Gastrocnemius medialis (tissue), 4 donors: ENCODE measurements around the gene LCAT. TPM values are rescaled to one million over a fixed set of nuclear protein-coding genes. Genes with fewer than 3 reads are reported as not detected.
"Not testable (repeated sequence)": the region's sequence is repeated elsewhere in the genome, so short reads cannot be mapped to it uniquely, and the experiment has no call there.

Experiments
- ATAC-seq, 2 donors: fragments of 150-250 bp; one replicate each; pipeline ENCODE4 v1.9.1; 2016
- DNase-seq, 2 donors: peaks; one replicate each; pipeline ENCODE4 v3.0.0-alpha.2; 2019
- H3K27ac ChIP-seq, 4 donors: fragments of 200-600 bp; sonication (generic); 1 replicate in 1 of 4; 2 replicates in 3 of 4; pipeline ENCODE4 v1.5.1; 2016 to 2018; ENCODE audit warnings: mild to moderate bottlenecking in 2 of 4, moderate library complexity in 1 of 4
- H3K27me3 ChIP-seq, 3 donors: fragments of 200-600 bp; sonication (generic) in 2 of 3; 1 replicate in 1 of 3; 2 replicates in 2 of 3; pipeline versions ENCODE4 v1.5.1 to v1.6.0; 2016 to 2019; ENCODE audit warnings: mild to moderate bottlenecking in 1 of 3, moderate library complexity in 1 of 3
- H3K36me3 ChIP-seq, 2 donors: fragments of 200-600 bp; sonication (generic) in 1 of 2; one replicate each; pipeline ENCODE4 v1.5.1; 2017 to 2018
- H3K4me1 ChIP-seq, 2 donors: fragments of 200-600 bp; sonication (generic) in 1 of 2; one replicate each; pipeline ENCODE4 v1.5.1; 2016 to 2017; ENCODE audit warnings: mild to moderate bottlenecking in 2 of 2
- H3K4me3 ChIP-seq, 4 donors: fragments of 200-600 bp; sonication (generic) in 3 of 4; 1 replicate in 1 of 4; 2 replicates in 3 of 4; pipeline ENCODE4 v1.5.1; 2016 to 2019; ENCODE audit warnings: mild to moderate bottlenecking in 2 of 4
- H3K9me3 ChIP-seq, 3 donors: fragments of 200-600 bp; sonication (generic) in 2 of 3; 1 replicate in 1 of 3; 2 replicates in 2 of 3; pipeline ENCODE4 v1.5.1; 2016 to 2019
- POLR2A ChIP-seq, 2 donors: fragments of 450-650 bp; IDR thresholded peaks; one replicate each; pipeline ENCODE4 v1.6.1; 2017; ENCODE audit warnings: antibody characterized with exemption in 2 of 2, mild to moderate bottlenecking in 2 of 2, moderate library complexity in 2 of 2
- in situ Hi-C, 4 donors: fragments of 200-750 bp; cut with MboI; loops; one replicate each; pipeline versions ENCODE4 v1.15.0 to v1.8.0; 2017; ENCODE audit warnings: low sequenced_read_pairs in 4 of 4
- intact Hi-C: fragments of 100-400 bp; cut with DNase I; formaldehyde crosslinking; loops from one replicate; pipeline ENCODE4 v1.15.1; 2023; ENCODE audit warnings: low total_unique reads
- total RNA-seq, 4 donors: library from RNA; depleted of rRNA; stranded (reverse); fragments of >200 nt; gene quantifications; one replicate each; pipeline versions ENCODE4 v1.1.0 to v1.2.3, GENCODE V29; 2016
- TF ChIP-seq, protein P1 (sequence below), 5 experiments: fragments of 450-650 bp in 3 of 5; fragments of 200-600 bp in 2 of 5; sonication (generic) in 2 of 5; IDR thresholded peaks in 4 of 5; conservative IDR thresholded peaks in 1 of 5; 1 replicate in 4 of 5; 2 replicates in 1 of 5; pipeline ENCODE4 v1.5.1; 2016 to 2019; ENCODE audit warnings: antibody characterized with exemption in 5 of 5, mild to moderate bottlenecking in 3 of 5, moderate library complexity in 3 of 5

LCAT gene
- total RNA-seq, 4 donors from 2014 or later: 2.5 to 18.7 (median 3.5) TPM

DNA sequence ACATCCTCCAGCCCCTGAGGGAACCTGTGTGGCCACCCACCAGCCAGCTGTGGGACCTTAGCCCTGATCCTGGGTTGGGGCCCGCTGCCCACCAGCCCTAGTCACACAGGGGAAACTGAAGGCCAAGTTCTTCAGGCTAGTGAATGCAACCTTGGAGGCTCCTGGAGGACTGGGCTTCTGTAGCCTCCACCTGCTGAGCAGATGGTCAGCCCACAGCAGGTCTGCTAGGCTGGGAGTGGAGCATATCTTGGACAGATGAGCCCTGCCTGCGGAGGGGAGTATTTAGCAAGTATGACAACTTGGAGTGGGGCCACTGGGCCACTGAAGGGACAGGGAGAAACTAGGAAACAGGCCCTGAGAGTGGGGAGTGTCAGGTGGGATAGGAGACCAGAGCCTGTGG is 32.3 kb upstream of the LCAT start:
- Histone ChIP-seq H3K27me3 (no peaks in the 10 kb centered on the region), H3K27ac (no peak overlapping the region), H3K4me1 (no peaks in the 10 kb centered on the region), H3K9me3 (no peaks in the 10 kb centered on the region), H3K4me3 (no peak overlapping the region), H3K36me3 (no peaks in the 10 kb centered on the region)
- DNase-seq (no peak), ATAC-seq (no peak)
- TF ChIP-seq, protein P1, sequence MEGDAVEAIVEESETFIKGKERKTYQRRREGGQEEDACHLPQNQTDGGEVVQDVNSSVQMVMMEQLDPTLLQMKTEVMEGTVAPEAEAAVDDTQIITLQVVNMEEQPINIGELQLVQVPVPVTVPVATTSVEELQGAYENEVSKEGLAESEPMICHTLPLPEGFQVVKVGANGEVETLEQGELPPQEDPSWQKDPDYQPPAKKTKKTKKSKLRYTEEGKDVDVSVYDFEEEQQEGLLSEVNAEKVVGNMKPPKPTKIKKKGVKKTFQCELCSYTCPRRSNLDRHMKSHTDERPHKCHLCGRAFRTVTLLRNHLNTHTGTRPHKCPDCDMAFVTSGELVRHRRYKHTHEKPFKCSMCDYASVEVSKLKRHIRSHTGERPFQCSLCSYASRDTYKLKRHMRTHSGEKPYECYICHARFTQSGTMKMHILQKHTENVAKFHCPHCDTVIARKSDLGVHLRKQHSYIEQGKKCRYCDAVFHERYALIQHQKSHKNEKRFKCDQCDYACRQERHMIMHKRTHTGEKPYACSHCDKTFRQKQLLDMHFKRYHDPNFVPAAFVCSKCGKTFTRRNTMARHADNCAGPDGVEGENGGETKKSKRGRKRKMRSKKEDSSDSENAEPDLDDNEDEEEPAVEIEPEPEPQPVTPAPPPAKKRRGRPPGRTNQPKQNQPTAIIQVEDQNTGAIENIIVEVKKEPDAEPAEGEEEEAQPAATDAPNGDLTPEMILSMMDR (IDR thresholded peaks at IDR 0.05 in 4 of 5, conservative IDR thresholded peaks at IDR 0.05 in 1 of 5): no peak
- no peak for TF ChIP-seq POLR2A (IDR thresholded peaks at IDR 0.05)
- in situ Hi-C loops: no loop called here
- intact Hi-C loops: no loop called here

DNA sequence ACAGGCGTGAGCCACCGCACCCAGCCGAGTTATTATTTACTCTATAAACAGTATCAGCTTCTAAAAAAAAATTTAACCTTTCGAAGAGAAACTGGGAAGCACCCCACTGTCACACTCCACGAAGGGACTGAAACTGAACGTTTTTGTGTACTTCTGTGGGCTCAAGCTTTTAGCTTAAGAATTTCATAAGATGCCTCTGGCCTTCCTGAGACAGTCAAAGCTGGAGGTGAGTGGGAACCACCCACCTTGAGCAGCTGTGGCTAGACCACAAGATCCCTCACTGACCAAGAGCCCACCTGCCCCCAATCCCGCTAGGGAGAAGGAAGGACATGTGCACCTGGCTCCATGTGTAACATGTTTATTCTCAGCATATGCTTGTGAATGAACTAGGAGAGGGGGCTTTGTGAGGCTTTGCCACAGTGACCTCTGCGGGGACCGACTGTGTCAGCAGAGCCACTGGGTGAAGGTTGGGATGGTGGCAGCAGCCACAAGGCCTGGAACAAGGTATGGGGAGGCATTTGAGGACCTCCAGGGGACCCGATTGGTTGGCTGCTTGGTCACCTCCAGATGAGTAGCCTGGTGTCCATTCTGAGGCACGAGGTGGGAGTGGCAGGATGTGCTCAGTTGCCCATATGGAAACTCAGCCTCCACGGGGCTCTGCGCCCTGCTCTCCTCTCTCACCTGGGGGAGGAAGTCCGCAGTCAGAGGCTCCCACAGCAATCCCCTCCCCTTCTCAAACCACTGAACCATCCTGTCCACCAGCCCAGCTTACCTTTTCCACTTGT is 31.6 kb upstream of the LCAT start:
- ATAC-seq (no peak), DNase-seq (no peak)
- in situ Hi-C loops: no loop called here
- Histone ChIP-seq H3K4me3 (no peak overlapping the region), H3K27ac (no peak overlapping the region), H3K27me3 (no peaks in the 10 kb centered on the region), H3K36me3 (no peaks in the 10 kb centered on the region), H3K4me1 (no peaks in the 10 kb centered on the region), H3K9me3 (no peaks in the 10 kb centered on the region)
- TF ChIP-seq, protein P1 (IDR thresholded peaks at IDR 0.05 in 4 of 5, conservative IDR thresholded peaks at IDR 0.05 in 1 of 5): no peak
- TF ChIP-seq POLR2A (IDR thresholded peaks at IDR 0.05): no peak
- intact Hi-C loops: no loop called here

DNA sequence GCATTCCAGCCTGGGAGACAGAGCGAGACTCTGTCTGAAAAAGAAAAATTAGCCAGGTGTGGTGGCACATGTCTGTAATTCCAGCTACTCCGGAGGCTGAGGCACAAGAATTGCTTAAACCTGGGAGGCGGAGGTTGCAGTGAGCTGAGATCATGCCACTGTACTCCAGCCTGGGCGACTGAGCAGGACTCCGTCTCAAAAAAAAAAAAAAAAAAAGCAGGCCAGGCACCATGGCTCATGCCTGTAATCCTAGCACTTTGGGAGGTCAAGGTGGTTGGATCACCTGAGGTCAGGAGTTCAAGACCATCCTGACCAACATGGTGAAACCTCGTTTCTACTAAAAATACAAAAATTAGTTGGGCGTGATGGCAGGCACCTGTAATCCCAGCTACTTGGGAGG is 28.4 kb upstream of the LCAT start:
- H3K27me3 ChIP-seq, H3K36me3 ChIP-seq, ATAC-seq, H3K4me3 ChIP-seq, DNase-seq, H3K27ac ChIP-seq, intact Hi-C loops, in situ Hi-C loops, H3K9me3 ChIP-seq, H3K4me1 ChIP-seq: not testable (repeated sequence)

DNA sequence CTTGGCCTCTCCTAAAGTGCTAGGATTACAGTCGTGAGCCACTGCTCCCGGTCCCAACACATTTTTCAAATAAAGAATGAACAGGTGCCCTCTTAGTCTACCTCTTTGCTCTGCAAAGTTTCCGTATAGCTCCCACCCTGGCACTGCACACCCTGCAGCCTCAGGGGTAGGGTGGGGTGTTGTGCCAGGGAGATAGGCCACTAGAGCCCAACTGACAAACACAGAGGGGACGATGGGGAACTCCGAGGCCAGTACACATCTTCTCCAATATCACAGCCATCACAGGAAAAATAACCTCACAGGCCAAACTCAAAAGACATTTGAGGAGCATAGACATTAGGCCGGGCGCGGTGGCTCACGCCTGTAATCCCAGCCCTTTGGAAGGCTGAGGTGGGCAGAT is 27.2 kb upstream of the LCAT start:
- ATAC-seq (no peak), DNase-seq (no peak)
- no peak for TF ChIP-seq POLR2A (IDR thresholded peaks at IDR 0.05)
- TF ChIP-seq, protein P1 (IDR thresholded peaks at IDR 0.05 in 4 of 5, conservative IDR thresholded peaks at IDR 0.05 in 1 of 5): no peak
- no peak overlapping the region for H3K4me3 ChIP-seq
- intact Hi-C loops (no loop called here), in situ Hi-C loops (no loop called here)
- H3K27me3 ChIP-seq: no peaks in the 10 kb centered on the region
- no peak overlapping the region for H3K27ac ChIP-seq
- H3K36me3 ChIP-seq: no peaks in the 10 kb centered on the region
- H3K4me1 ChIP-seq: peaks cover 17 to 21% of the 10 kb centered on the region in 2 donors
- H3K9me3 ChIP-seq: no peaks in the 10 kb centered on the region

DNA sequence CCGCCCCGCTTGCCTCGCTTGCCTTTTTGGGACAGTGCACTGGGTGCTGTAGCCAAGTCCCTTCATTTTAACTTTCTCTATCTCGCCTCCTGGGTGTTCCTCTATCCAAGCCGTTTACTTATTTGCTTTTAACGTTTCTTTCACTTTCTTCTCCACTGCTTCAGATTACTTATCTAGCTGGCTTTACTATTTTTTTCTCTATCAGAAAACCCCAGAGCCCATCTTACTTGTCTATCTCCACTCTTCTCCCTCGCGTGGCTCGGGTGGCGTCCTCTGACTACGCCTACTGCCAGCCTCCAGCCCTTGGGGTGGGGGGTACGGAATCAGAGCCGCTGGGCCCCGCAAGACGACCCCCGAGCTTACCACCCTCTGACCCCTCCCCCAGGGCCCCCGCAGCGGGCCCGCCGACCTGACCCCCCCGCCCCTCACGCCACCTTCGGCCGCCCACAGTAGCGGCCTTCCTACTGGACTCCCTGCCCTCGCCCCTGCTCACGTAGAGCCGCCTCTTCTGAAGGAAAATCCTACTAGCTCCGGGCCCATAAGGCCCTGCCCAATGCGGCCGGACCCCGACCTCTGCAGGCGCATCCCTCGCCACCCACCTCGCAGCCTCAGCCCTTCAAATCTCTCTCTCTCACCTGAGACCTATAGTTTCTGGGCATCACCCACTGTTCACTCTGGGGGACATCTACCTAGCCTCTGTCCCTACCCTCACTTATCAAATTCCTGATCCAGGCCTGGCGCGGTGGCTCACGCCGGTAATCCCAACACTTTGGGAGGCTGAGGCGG is 25.5 kb upstream of the LCAT start:
- intact Hi-C loops: no loop called here
- in situ Hi-C loops: no loop called here
- no peak for ATAC-seq

More for the DNA sequence above, 25.5 kb upstream of the LCAT start:
- no peaks in the 10 kb centered on the region for H3K27me3 ChIP-seq
- no peak for DNase-seq
- H3K4me3 ChIP-seq: peak overlapping the region; percentile 69 to 80 (median 80)
- H3K4me1 ChIP-seq: peaks cover 34 to 37% of the 10 kb centered on the region in 2 donors
- peak overlapping the region; percentile 87 to 95 (median 89) for H3K27ac ChIP-seq
- H3K36me3 ChIP-seq: no peaks in the 10 kb centered on the region
- TF ChIP-seq POLR2A (IDR thresholded peaks at IDR 0.05): no peak
- TF ChIP-seq, protein P1 (IDR thresholded peaks at IDR 0.05 in 4 of 5, conservative IDR thresholded peaks at IDR 0.05 in 1 of 5): no peak
- H3K9me3 ChIP-seq: no peaks in the 10 kb centered on the region
